Left forelimb (tissue), 1 donor: ENCODE data around the gene PPM1H.

Experiments
- DNase-seq: peaks from one replicate; pipeline ENCODE4 v3.0.0-alpha.2; 2018; ENCODE audit warnings: low spot score

Gene PPM1H

DNA sequence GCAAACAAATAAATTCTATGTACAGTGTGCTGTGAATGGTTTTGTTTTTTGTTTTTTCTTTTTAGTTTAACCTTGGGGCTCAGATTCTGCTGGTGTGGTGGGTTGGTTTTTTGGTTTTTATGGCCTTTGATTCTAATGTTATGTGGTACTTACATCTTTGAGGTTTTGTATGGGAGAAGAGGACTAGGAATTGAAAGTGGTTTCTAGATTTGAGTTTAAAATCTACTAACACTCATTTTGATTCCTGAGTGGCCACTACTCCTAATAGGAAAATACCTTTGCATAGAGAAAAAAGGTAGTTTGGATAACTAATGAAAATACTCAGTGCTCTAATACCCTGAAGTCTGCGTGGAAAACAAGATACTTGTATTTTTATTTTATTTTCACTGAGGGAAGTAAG is 330.6 kb downstream of the PPM1H start:
- no peak for DNase-seq

DNA sequence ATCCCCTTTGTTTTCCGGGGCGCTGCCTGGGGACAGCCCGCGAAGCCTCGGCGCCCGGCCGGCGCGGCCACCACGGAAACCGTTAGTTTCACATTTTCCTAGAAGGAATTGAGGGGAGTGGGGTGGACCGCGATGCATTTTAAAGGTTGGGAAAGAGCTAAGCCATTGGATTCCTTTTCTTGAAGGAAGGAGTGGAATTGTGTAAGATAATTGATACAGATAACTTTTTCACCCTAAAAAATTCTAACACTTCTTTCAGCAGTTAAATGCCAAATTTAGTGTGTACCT is 331.2 kb downstream of the PPM1H start:
- no peak for DNase-seq

DNA sequence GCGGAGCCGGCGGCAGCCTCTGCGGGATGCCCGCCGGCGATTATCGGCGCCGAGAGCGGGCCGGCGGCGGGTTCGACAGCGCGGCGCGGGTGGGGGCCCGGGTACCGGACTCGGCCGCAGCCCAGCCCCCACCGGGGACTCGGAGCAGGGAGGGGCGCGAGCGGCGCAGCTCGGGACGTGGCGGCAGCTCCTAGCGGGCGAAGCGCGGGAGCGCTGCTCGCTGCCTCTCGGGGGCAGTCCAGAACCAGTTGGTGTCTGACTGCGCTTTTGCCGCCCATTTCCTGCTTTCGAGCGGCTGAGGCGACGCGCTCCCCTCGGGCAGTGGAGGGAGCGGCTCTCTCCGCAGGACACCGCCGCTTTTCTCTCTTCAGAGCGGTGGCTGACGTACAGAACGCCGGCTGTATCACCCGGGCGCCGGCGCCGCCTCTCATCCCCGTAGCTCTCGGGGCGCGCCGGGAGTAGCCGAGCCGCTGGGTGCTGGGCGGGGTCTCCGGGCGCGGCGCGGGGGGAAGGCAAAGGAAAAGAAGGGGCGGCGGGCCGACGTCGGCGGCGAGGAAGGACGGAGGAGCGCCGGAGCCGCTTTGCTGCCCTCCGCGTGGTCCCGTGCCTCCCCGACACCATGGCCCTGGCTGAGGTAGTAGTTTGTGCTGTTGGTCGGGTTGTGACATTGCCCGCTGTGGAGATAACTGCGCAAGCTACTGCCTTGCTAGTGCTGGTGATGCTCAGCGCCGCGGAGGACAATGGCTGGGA is 331.7 kb downstream of the PPM1H start:
- peak; percentile 91 for DNase-seq

DNA sequence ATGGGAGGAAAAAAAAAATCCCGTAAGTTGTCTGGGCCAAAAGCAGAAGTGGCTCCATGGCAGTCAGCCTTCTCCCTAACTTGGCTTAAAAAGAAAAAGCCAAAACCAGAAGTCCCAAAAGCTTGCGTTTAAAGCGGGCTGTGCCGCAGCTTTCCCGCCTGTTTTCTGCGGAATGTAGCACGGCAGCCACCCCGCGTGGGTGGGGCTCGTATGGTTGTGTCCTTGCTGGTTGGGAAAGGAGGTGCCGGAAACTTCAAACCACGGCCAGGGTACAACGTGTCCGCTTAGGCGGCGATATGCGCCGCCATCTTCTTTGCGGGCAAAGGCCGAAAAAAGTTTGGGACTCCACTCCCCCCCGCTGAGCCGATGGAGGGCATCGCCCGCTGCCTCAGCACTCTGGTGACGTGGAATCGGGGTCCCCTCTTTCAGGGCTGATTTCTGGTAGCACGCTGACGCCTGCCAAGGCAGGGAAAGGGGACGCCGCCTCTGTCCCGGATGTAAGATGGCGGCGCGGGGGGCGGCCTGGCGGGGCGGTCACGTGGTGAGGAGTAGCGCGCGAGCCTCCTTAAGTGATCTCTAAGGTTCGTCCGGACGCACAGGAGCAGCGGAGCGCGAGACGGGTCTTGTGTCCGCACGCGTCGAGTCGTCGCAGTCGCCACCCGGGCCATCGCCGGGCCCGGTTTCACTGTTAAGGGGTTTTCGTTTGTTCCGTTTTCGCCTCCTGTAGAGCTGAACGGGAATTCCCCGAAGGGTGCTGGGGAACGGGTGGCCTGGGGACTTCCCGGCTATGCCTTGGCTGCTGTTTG is 332.5 kb downstream of the PPM1H start:
- peak; percentile 95 for DNase-seq

DNA sequence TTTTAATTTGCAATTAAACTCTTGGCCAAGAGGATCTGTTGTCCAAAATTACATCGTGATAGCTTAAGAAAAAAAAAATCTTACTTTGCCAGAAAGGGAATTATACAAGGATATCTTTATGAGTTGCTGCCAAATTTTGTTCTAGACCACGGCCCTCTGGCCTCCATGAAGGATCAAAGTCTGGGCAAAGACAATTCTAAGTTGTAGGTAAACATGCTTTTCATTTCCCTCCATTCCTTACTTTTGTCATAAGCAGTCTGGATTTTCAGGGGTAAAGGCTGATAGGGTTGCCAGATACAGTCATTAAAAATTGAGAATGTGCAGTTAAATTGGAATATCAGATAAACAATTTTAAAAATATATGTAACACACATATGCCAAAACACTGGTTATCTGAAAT is 333.2 kb downstream of the PPM1H start:
- no peak for DNase-seq

DNA sequence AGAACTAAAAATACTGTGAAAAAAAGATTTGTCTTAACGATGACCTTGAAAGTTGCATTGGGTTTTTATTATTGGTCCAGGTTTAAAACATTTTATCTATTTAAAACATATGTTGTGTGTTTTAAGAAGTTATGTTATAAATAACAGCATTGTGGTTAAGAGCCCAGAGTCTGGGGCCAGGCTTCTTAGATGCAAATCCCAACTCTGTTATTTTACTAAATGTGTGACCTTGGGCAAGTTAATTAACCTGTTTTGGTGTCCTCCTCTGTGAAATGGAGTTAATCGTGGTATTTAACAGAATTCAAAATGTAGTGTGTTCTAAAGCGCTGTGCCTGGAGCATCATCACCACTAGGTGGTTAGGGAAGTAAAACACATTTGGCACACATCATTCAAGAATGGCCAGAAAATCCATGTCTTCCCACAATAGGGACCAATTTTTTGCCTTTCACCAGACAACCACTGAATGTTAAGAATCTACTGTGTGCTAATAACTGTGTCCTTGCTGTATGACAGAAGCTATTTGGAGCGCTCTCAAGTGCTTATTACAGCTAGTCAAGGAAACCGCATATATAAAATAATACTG is 335.0 kb downstream of the PPM1H start:
- DNase-seq = no peak

DNA sequence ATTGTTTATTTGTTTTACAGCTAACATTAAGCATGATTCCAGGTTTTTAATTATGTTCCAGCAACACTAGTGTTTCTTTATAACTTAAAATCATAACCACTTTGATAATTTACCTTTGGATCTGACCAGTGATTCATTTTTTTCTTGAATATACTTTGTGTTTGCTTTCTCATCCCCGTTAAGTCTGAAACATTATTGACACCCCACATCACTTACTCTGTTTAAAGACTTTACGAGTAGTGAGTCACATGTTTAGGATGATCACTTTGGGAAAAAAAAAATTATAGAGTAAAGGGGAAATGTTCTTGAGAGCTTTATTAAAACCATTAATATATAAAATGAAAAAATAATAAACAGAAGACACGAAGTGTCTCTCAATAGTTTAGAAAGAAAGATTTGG is 336.1 kb downstream of the PPM1H start:
- DNase-seq = no peak

DNA sequence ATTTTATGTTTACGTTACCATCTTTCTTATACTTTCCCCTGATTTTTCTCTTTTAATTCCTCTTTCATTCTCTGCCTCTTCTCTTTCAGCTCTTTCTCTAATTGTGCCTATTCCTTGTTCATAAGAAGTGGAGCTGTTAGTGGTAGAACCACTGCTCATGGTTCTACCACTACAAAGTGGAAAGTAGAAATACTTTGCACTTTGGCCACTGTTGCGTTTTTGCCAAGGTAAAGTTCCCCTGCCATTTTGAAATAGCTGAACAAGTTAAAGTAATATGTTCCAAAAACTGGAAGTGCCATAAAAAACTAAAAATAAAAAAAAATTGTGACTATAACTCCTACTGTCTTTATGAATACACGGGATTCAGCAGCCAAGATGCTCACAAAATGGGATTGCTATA is 337.7 kb downstream of the PPM1H start:
- DNase-seq = no peak
